H9 (cell line): Measurements from ENCODE around the gene NCOA5. TPM values are rescaled to one million over a fixed set of nuclear protein-coding genes. Genes with fewer than 3 reads are reported as not detected.

Experiments
- DNase-seq: peaks from one replicate; pipeline ENCODE4 v3.0.0-alpha.2; 2017
- H2AFZ ChIP-seq: one replicate; pipeline ENCODE4 v1.6.1; 2013; ENCODE audit warnings: mild to moderate bottlenecking, low read length, control low read depth, moderate library complexity
- H2AK5ac ChIP-seq: 2 replicates; pipeline ENCODE4 v1.6.1; 2013; ENCODE audit warnings: low read length, control low read depth, mixed read lengths; ENCODE audit not compliant: insufficient read length
- H2BK120ac ChIP-seq: one replicate; pipeline ENCODE4 v1.6.1; 2013; ENCODE audit warnings: low read depth, mild to moderate bottlenecking, low read length, control low read depth, inconsistent platforms; ENCODE audit not compliant: poor library complexity, severe bottlenecking
- H2BK12ac ChIP-seq: 2 replicates; pipeline ENCODE4 v1.6.1; 2013; ENCODE audit warnings: low read length, control low read depth, mixed read lengths, low read depth; ENCODE audit not compliant: insufficient read length
- H2BK15ac ChIP-seq: 2 replicates; pipeline ENCODE4 v1.6.1; 2013; ENCODE audit warnings: low read depth, low read length, control low read depth
- H2BK20ac ChIP-seq: one replicate; pipeline ENCODE4 v1.6.1; 2013; ENCODE audit warnings: low read depth, mild to moderate bottlenecking, low read length, control low read depth, inconsistent platforms; ENCODE audit not compliant: poor library complexity, severe bottlenecking
- H2BK5ac ChIP-seq: 2 replicates; pipeline ENCODE4 v1.6.1; 2013; ENCODE audit warnings: low read length, control low read depth, mixed read lengths; ENCODE audit not compliant: insufficient read length
- H3K14ac ChIP-seq: 2 replicates; pipeline ENCODE4 v1.6.1; 2013; ENCODE audit warnings: low read length, control low read depth; ENCODE audit not compliant: insufficient read depth
- H3K18ac ChIP-seq: 2 replicates; pipeline ENCODE4 v1.6.1; 2013; ENCODE audit warnings: low read depth, mild to moderate bottlenecking, mixed read lengths, low read length, control low read depth; ENCODE audit not compliant: insufficient read length
- H3K23ac ChIP-seq: 2 replicates; pipeline ENCODE4 v1.6.1; 2013; ENCODE audit warnings: low read length, control low read depth, mixed read lengths, low read depth; ENCODE audit not compliant: insufficient read length
- H3K23me2 ChIP-seq: 2 replicates; pipeline ENCODE4 v1.6.1; 2013; ENCODE audit warnings: low read depth, mild to moderate bottlenecking, mixed read lengths, low read length, control low read depth; ENCODE audit not compliant: insufficient read length, poor library complexity, severe bottlenecking
- H3K27ac ChIP-seq: 2 replicates; pipeline ENCODE4 v1.5.1; 2013; ENCODE audit warnings: low read length, control low read depth, mixed read lengths, low read depth; ENCODE audit not compliant: insufficient read length
- H3K27me3 ChIP-seq: 2 replicates; pipeline ENCODE4 v1.6.1; 2013; ENCODE audit warnings: low read length, control low read depth, inconsistent platforms; ENCODE audit not compliant: insufficient read depth
- H3K4ac ChIP-seq: 2 replicates; pipeline ENCODE4 v1.6.1; 2013; ENCODE audit warnings: low read depth, mild to moderate bottlenecking, control low read depth, inconsistent platforms, low read length, moderate library complexity
- H3K4me1 ChIP-seq: 2 replicates; pipeline ENCODE4 v1.6.1; 2013; ENCODE audit warnings: low read length, control low read depth, inconsistent platforms; ENCODE audit not compliant: insufficient read depth
- H3K4me2 ChIP-seq: 2 replicates; pipeline ENCODE4 v1.6.1; 2013; ENCODE audit warnings: low read length, control low read depth, mixed read lengths; ENCODE audit not compliant: insufficient read length, insufficient read depth
- H3K56ac ChIP-seq: 2 replicates; pipeline ENCODE4 v1.6.1; 2013; ENCODE audit warnings: low read depth, mild to moderate bottlenecking, mixed read lengths, low read length, control low read depth; ENCODE audit not compliant: insufficient read length
- H3K79me1 ChIP-seq: 2 replicates; pipeline ENCODE4 v1.6.1; 2013; ENCODE audit warnings: low read depth, mild to moderate bottlenecking, moderate library complexity, low read length, control low read depth, inconsistent platforms; ENCODE audit not compliant: insufficient read depth, poor library complexity, severe bottlenecking
- H3K79me2 ChIP-seq: 2 replicates; pipeline ENCODE4 v1.6.1; 2013; ENCODE audit warnings: low read length, control low read depth, inconsistent platforms; ENCODE audit not compliant: insufficient read depth
- H3K9ac ChIP-seq: 2 replicates; pipeline ENCODE4 v1.6.1; 2013; ENCODE audit warnings: low read length, control low read depth, mixed read lengths; ENCODE audit not compliant: insufficient read length; ENCODE audit errors: extremely low read depth
- H3K9me3 ChIP-seq: one replicate; pipeline ENCODE4 v1.6.1; 2013; ENCODE audit warnings: low read depth, low read length, inconsistent platforms; ENCODE audit not compliant: control insufficient read depth
- H3T11ph ChIP-seq: one replicate; pipeline ENCODE4 v1.6.1; 2013; ENCODE audit warnings: mild to moderate bottlenecking, low read length, control low read depth, inconsistent platforms
- H4K20me1 ChIP-seq: one replicate; pipeline ENCODE4 v1.6.1; 2013; ENCODE audit not compliant: control insufficient read depth, insufficient read length, insufficient read depth
- H4K5ac ChIP-seq: 2 replicates; pipeline ENCODE4 v1.6.1; 2013; ENCODE audit warnings: low read depth, mild to moderate bottlenecking, mixed read lengths, low read length, control low read depth; ENCODE audit not compliant: insufficient read length
- H4K8ac ChIP-seq: replicated peaks from 2 replicates; pipeline ENCODE4 v1.6.1; 2013; ENCODE audit warnings: low read length, control low read depth, mixed read lengths, low read depth; ENCODE audit not compliant: insufficient read length
- H4K91ac ChIP-seq: 2 replicates; pipeline ENCODE4 v1.6.1; 2013; ENCODE audit warnings: low read depth, mild to moderate bottlenecking, moderate library complexity, mixed read lengths, low read length, control low read depth; ENCODE audit not compliant: insufficient read length
- H3K27ac Mint-ChIP-seq, 3 experiments: 2 replicates in 2 of 3; 3 replicates in 1 of 3; pipeline ENCODE4 v1.8.0; 2020 to 2021; ENCODE audit warnings: mixed read lengths in 3 of 3, mild to moderate bottlenecking in 1 of 3, moderate library complexity in 1 of 3
- H3K27me3 Mint-ChIP-seq: 2 replicates; pipeline ENCODE4 v1.8.0; 2021; ENCODE audit warnings: low read depth, mild to moderate bottlenecking, moderate library complexity, mixed read lengths
- H3K36me3 Mint-ChIP-seq, 3 experiments: 2 replicates in 2 of 3; 3 replicates in 1 of 3; pipeline ENCODE4 v1.8.0; 2020 to 2021; ENCODE audit warnings: low read depth in 3 of 3, mixed read lengths in 3 of 3; ENCODE audit not compliant: insufficient read depth in 1 of 3
- H3K4me1 Mint-ChIP-seq, 2 experiments: 2 replicates each; pipeline ENCODE4 v1.8.0; 2020; ENCODE audit warnings: mixed read lengths in 2 of 2
- H3K4me3 Mint-ChIP-seq, 2 experiments: 2 replicates in 1 of 2; 3 replicates in 1 of 2; pipeline ENCODE4 v1.8.0; 2020 to 2021; ENCODE audit warnings: mild to moderate bottlenecking in 2 of 2, mixed read lengths in 2 of 2, moderate library complexity in 1 of 2
- H3K9me3 Mint-ChIP-seq, 2 experiments: 2 replicates in 1 of 2; 3 replicates in 1 of 2; pipeline ENCODE4 v1.8.0; 2020; ENCODE audit warnings: mild to moderate bottlenecking in 2 of 2, mixed read lengths in 2 of 2, moderate library complexity in 1 of 2
- CTCF ChIP-seq: fragments of 200-600 bp; sonication (generic); conservative IDR thresholded peaks from 3 replicates; pipeline ENCODE4 v1.8.0; 2021; ENCODE audit warnings: antibody characterized with exemption, mild to moderate bottlenecking
- WGBS: extraction: QIAGEN DNeasy Blood & Tissue Kit; methylation state at CpG from one replicate; pipeline ENCODE4 v1.1.7; 2013; ENCODE audit warnings: missing lambda C conversion rate, low lambda C conversion rate, mixed read lengths; ENCODE audit not compliant: insufficient read length; ENCODE audit errors: extremely low coverage; 5-methylcytosine and 5-hydroxymethylcytosine counted together
- total RNA-seq: library from RNA; stranded (reverse); gene quantifications from 2 replicates; pipeline ENCODE4 v1.2.1, GENCODE V29; 2021

Gene NCOA5
- total RNA-seq, 1 experiment from 2014 or later = 55.7 TPM

- H3K36me3 Mint-ChIP-seq = no peaks in the 10 kb centered on the region
- Histone ChIP-seq H3K79me2 (no peaks in the 10 kb centered on the region), H3K27me3 (peaks cover 49% of the 10 kb centered on the region; the same call in 1 of the 2 replicates)
Measured at GRCh38 chr20:46027245-46027853, 62.4 kb downstream of the NCOA5 start.

More at GRCh38 chr20:46027245-46027853, 62.4 kb downstream of the NCOA5 start:
- Histone ChIP-seq H3T11ph (no peak overlapping the region), H3K9me3 (no peaks in the 10 kb centered on the region), H3K18ac (no peak overlapping the region), H2AFZ (no peak overlapping the region), H4K91ac (no peak overlapping the region), H2BK12ac (no peak overlapping the region), H2BK20ac (no peak overlapping the region), H3K23ac (no peak overlapping the region), H3K4ac (no peak overlapping the region), H3K56ac (no peak overlapping the region), H4K8ac (no peak overlapping the region), H3K79me1 (no peaks in the 10 kb centered on the region), H3K27ac (no peak overlapping the region), H3K23me2 (peaks cover 8% of the 10 kb centered on the region), H3K4me1 (no peaks in the 10 kb centered on the region), H4K20me1 (no peaks in the 10 kb centered on the region), H3K14ac (no peak overlapping the region), H2AK5ac (no peak overlapping the region), H2BK15ac (no peak overlapping the region), H2BK5ac (no peak overlapping the region), H2BK120ac (no peak overlapping the region), H4K5ac (no peak overlapping the region), H3K9ac (no peak overlapping the region), H3K4me2 (no peak overlapping the region)
- Mint-ChIP-seq H3K27me3 (peaks cover 93% of the 10 kb centered on the region), H3K27ac (no peak overlapping the region), H3K4me3 (no peak overlapping the region), H3K9me3 (peaks cover 0 to 3% of the 10 kb centered on the region in 2 experiments; a peak in 2 of 5 replicates), H3K4me1 (peaks cover 5 to 28% of the 10 kb centered on the region in 2 experiments)
- TF ChIP-seq CTCF = no peak
- WGBS = no CpG with 5 or more reads among the region's 4 CpGs
- no peak for DNase-seq
